ENCODE results near the gene CEP350. TPM values are rescaled to one million over a fixed set of nuclear protein-coding genes. Genes with fewer than 3 reads are reported as not detected.
A peak's percentile ranks its signal among the peaks of the same experiment; 100 is the strongest.

CEP350 gene
- total RNA-seq, 1 donor, result 57.9 TPM

DNA sequence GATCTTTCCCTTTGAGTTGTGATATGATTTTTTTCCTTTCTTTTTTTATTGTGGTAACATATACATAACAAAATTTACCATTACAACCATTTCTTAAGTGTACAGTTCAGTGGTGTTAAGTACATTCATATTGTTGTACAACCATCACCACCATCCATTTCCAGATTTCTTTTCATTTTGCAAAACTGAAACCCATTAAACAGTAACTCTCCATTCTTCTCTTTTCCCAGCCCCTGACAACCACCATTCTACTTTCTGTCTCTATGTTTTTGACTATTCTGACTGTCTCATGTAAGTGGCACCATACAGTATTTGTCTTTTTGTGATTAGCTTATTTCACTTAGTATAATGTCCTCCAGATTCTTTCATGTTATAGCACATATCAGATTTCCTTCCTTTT is 30.3 kb downstream of the CEP350 start:
- DNase-seq (ENCODE audit: low read depth), result no peak
- TF ChIP-seq, protein P1, sequence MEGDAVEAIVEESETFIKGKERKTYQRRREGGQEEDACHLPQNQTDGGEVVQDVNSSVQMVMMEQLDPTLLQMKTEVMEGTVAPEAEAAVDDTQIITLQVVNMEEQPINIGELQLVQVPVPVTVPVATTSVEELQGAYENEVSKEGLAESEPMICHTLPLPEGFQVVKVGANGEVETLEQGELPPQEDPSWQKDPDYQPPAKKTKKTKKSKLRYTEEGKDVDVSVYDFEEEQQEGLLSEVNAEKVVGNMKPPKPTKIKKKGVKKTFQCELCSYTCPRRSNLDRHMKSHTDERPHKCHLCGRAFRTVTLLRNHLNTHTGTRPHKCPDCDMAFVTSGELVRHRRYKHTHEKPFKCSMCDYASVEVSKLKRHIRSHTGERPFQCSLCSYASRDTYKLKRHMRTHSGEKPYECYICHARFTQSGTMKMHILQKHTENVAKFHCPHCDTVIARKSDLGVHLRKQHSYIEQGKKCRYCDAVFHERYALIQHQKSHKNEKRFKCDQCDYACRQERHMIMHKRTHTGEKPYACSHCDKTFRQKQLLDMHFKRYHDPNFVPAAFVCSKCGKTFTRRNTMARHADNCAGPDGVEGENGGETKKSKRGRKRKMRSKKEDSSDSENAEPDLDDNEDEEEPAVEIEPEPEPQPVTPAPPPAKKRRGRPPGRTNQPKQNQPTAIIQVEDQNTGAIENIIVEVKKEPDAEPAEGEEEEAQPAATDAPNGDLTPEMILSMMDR (IDR thresholded peaks at IDR 0.05; ENCODE audit: insufficient read depth, low read length), result no peak
- no peak overlapping the region for H3K4me3 ChIP-seq (ENCODE audit: low read depth, low read length)

DNA sequence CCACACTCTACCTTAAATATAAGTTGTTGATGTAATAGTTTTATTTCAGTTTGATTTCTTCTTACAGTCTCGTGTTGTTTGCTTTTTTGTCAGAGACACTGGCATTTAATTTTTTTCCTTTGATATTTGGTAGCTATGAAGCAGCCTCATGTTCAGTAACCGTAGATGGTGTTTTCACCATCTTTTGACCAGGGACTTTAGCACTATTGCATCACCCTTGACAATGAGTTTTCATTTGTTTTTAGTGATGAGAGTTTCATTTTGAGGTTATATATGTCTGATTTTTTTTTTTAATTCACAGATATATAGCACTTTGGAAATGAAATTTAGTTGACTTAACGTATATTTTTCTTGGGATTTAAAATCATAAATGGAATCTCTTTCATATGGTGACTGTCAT is 36.2 kb downstream of the CEP350 start:
- no peak overlapping the region for H3K4me3 ChIP-seq (ENCODE audit: low read depth, low read length)
- TF ChIP-seq, protein P1 (IDR thresholded peaks at IDR 0.05; ENCODE audit: insufficient read depth, low read length), result no peak
- no peak for DNase-seq (ENCODE audit: low read depth)

GRCh38 chr1:179995576-179995975 is 41.0 kb downstream of the CEP350 start:
- H3K4me3 ChIP-seq (ENCODE audit: low read depth, low read length), result no peak overlapping the region
- TF ChIP-seq, protein P1 (IDR thresholded peaks at IDR 0.05; ENCODE audit: insufficient read depth, low read length), result no peak
- DNase-seq (ENCODE audit: low read depth), result no peak

DNA sequence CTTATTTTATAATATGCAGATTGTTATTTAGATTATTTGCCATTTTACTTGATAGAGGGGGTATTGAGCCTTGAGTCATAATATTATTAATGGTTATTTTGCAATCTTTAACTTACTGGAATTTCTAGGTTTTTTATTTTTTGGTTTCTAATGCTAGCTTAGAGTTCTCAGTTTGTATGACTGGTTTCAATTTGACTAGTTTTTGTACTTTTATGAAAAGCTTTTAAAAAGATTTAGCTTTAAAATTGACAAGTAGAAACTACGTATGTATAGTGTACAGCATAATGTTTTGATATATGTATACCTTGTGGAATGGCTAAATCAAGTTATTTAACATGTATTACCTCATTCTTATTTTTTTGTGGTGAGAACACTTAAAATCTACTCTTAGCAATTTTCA is 41.5 kb downstream of the CEP350 start:
- DNase-seq (ENCODE audit: low read depth), result no peak
- TF ChIP-seq, protein P1 (IDR thresholded peaks at IDR 0.05; ENCODE audit: insufficient read depth, low read length), result no peak
- H3K4me3 ChIP-seq (ENCODE audit: low read depth, low read length), result no peak overlapping the region

DNA sequence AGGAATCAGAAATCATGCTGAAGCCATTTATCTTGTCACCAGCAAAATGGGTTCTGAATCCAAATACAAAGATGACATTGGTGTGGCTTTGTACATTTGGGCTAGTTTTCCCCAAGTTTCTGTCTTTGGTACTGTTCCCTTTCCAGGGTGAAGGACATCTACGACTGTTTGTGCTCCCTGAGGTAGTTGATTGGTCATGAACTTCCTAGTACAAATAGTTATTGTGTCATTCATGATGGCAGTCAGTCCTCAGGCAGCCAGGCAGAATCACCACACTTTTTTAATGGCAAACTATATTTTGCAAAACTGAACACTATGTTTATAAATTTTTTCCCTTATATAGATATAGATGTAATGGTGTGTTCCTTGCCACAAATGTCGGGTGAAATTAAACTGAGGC is 46.0 kb downstream of the CEP350 start:
- TF ChIP-seq, protein P1 (IDR thresholded peaks at IDR 0.05; ENCODE audit: insufficient read depth, low read length), result no peak
- H3K4me3 ChIP-seq (ENCODE audit: low read depth, low read length), result no peak overlapping the region

GRCh38 chr1:180002437-180002836 is 47.8 kb downstream of the CEP350 start:
- DNase-seq (ENCODE audit: low read depth), result peak; percentile 23

More for the DNA sequence above, 46.0 kb downstream of the CEP350 start:
- no peak for DNase-seq (ENCODE audit: low read depth)

More at GRCh38 chr1:180002437-180002836, 47.8 kb downstream of the CEP350 start:
- TF ChIP-seq, protein P1 (IDR thresholded peaks at IDR 0.05; ENCODE audit: insufficient read depth, low read length), result no peak
- no peak overlapping the region for H3K4me3 ChIP-seq (ENCODE audit: low read depth, low read length)

Measured in fibroblast of the aortic adventitia (primary cell).